SK-N-SH (cell line): ENCODE results near the gene PUM1.

ENCODE experiments used
- CTCF ChIP-seq: fragments of 200-600 bp; sonication (generic); IDR thresholded peaks from 2 replicates; pipeline ENCODE4 v1.6.1; 2017; ENCODE audit warnings: antibody characterized with exemption, mild to moderate bottlenecking, moderate library complexity
- ELF1 ChIP-seq: IDR thresholded peaks from 2 replicates; pipeline ENCODE4 v1.4.0; 2012
- EZH2phosphoT487 ChIP-seq: fragments of 200-600 bp; sonication (generic); IDR thresholded peaks from 2 replicates; pipeline ENCODE4 v1.6.1; 2017; ENCODE audit warnings: low read depth, mixed run types, mild to moderate bottlenecking, antibody characterized with exemption, moderate library complexity, borderline replicate concordance
- FOXM1 ChIP-seq: IDR thresholded peaks from 2 replicates; pipeline ENCODE4 v1.4.0; 2012; ENCODE audit warnings: low read depth, mild to moderate bottlenecking
- JUND ChIP-seq: IDR thresholded peaks from 2 replicates; pipeline ENCODE4 v1.4.0; 2012
- POLR2AphosphoS5 ChIP-seq: IDR thresholded peaks from 2 replicates; pipeline ENCODE4 v1.6.1; 2012; ENCODE audit warnings: low read depth, low read length
- RCOR1 ChIP-seq: fragments of 150-350 bp; IDR thresholded peaks from 2 replicates; pipeline ENCODE4 v1.6.1; 2017; ENCODE audit warnings: antibody characterized with exemption, low read length
- RXRA ChIP-seq: IDR thresholded peaks from 2 replicates; pipeline ENCODE4 v1.4.0; 2012; ENCODE audit warnings: low read depth, mild to moderate bottlenecking, borderline replicate concordance

- TF ChIP-seq ELF1 (no peak), CTCF (no peak), EZH2phosphoT487 (no peak), RXRA (no peak), POLR2AphosphoS5 (no peak), RCOR1 (no peak), JUND (no peak), FOXM1 (no peak)
Measured at GRCh38 chr1:30914931-30915330, 150.6 kb downstream of the PUM1 start.
